Cardiac fibroblast (primary cell): Measurements from ENCODE around the gene MARK2.
"Not testable (repeated sequence)": the region's sequence is repeated elsewhere in the genome, so short reads cannot be mapped to it uniquely, and the experiment has no call there.

ENCODE experiments used
- DNase-seq, 2 donors: peaks; one replicate each; pipeline versions ENCODE4 v3.0.0 to v3.0.0-alpha.2; 2010; ENCODE audit warnings: low read depth in 2 of 2
- H3K4me3 ChIP-seq, 2 donors: replicated peaks in 1 of 2; 1 replicate in 1 of 2; 2 replicates in 1 of 2; pipeline ENCODE4 v1.5.1; 2011; ENCODE audit warnings: low read depth in 2 of 2, low read length in 2 of 2, mild to moderate bottlenecking in 2 of 2, moderate library complexity in 1 of 2
- TF ChIP-seq, protein P1 (sequence below): IDR thresholded peaks from one replicate; pipeline ENCODE4 v1.5.1; 2011; ENCODE audit warnings: low read depth, mild to moderate bottlenecking, low read length, inconsistent platforms

The MARK2 gene

DNA sequence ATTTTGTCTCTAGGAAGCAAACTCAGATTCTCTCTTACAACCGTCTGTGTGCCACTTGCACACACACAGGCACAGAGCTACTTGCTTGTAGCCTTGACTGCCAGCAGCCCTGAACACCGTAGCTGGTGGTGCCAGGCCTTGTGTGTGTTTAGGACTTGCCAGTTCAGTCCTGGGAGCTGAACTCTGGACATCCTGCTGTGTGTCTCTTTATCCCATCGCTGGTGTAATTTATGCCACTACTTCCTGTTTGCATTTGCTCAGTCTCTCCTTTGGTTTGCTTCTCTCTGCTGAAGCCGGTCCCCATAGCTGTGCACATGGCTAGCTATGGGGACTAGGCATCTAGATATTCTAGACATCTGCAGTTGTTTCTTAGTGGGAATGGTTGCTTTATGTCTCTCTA lies 24.0 kb downstream of the MARK2 start:
- no peak for DNase-seq
- TF ChIP-seq, protein P1, sequence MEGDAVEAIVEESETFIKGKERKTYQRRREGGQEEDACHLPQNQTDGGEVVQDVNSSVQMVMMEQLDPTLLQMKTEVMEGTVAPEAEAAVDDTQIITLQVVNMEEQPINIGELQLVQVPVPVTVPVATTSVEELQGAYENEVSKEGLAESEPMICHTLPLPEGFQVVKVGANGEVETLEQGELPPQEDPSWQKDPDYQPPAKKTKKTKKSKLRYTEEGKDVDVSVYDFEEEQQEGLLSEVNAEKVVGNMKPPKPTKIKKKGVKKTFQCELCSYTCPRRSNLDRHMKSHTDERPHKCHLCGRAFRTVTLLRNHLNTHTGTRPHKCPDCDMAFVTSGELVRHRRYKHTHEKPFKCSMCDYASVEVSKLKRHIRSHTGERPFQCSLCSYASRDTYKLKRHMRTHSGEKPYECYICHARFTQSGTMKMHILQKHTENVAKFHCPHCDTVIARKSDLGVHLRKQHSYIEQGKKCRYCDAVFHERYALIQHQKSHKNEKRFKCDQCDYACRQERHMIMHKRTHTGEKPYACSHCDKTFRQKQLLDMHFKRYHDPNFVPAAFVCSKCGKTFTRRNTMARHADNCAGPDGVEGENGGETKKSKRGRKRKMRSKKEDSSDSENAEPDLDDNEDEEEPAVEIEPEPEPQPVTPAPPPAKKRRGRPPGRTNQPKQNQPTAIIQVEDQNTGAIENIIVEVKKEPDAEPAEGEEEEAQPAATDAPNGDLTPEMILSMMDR, result no peak
- H3K4me3 ChIP-seq, result no peak overlapping the region

DNA sequence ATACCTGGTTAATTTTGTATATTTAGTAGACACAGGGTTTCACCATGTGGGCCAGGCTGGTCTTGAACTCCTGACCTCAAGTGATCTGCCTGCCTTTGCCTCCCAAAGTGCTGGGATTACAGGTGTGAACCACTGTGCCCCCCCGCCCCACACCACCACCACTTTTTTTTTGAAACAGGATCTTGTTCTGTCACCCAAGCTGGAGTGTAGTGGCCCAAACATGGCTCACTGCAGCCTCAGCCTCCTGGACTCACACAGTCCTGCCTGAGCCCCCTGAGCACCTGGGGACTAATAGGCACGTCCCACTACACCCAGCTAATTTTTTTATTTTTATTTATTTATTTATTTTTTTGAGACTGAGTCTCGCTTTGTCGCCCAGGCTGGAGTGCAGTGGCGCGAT lies 24.7 kb downstream of the MARK2 start:
- DNase-seq, H3K4me3 ChIP-seq: not testable (repeated sequence)

DNA sequence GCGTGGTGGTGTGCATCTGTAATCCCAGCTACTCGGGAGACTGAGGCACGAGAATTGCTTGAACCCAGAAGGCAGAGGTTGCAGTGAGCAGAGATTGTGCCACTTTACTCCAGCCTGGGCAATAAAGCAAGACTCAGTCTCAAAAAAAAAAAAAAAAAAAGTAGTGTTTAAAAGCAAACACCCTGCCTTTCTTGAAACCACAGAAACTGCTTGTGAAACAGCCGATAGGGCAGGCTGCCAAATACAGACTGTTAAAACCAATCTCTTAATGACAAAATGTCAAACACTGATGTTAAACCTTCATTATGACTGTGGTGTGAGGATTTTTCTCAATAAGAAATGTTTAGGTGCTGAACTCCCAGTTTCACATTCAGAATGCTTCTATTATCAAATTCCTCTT lies 27.3 kb downstream of the MARK2 start:
- TF ChIP-seq, protein P1, result no peak
- DNase-seq, result peak; percentile 51 to 77
- no peak overlapping the region for H3K4me3 ChIP-seq

DNA sequence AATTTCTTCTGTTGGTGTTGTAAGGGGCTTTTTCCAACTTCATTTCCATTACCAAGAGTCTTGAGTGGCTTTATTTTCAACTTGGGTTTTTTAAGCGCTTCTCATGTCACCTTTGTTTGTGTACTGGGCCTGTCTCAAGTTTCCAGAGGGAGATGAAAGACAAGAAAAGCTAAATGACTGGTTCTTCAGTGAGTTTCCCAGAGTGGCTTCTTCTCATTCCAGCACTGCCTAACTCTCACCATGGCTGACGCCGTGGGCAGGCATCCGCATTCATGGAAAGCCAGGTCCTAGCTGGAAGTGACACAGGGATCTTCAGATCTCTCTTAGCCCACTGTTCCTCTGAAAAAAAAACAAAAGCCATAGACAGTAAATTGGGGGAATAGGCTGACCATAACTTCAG lies 28.6 kb downstream of the MARK2 start:
- TF ChIP-seq, protein P1, result no peak
- DNase-seq, result no peak
- no peak overlapping the region for H3K4me3 ChIP-seq

DNA sequence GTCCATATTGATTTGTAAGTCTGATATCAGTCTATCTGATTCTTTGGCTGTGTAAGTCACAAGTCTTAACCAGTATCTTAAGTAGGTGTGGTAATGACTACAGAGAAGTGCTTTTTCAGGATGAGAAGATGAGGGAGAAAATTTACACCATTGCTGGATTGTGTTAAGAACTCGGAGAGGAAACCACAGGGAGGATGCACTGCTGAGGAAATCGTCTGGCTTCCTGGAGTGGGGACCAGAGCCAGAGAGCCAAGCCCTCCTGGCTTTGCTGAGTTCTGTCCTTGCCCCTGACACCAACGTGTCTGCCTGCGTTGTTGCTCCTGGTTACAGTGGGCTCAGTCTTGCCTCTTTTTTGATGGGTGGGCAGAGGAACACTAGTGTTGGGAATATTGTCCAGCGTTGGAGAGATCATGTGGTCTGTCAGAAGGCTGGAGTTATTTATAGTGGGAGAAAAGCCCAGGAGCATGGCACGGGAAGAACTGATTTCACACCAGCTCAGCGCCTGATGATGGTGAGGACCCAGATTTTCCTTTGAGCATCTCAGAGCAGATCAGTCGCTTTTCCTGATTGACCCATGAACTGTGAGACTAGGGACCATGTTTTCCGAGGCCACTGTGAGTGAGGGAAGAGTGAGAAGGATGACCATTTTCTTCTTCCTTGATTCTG lies 29.6 kb downstream of the MARK2 start:
- H3K4me3 ChIP-seq, result no peak overlapping the region
- DNase-seq, result no peak
- TF ChIP-seq, protein P1, result no peak

DNA sequence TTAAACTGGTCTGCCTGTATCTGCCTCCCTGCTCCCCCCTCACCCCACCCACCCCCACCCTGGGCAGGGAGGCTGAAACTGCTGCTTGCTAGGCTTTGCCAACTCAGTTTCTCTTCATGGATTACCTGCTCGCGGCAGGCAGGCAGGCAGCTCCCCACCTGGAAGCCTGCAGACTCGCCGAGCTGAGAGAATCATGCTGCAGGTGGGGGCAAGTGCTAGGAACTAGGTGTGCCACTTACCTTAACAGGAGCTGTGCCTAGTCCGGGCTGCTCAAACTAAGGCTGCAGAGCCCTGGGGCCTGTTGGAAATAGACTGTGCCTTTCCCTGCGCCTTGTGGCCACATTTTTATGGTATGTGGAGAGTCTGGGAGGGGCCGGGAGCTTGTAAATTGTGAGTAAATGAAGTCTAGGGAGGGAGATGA lies 30.3 kb downstream of the MARK2 start:
- no peak overlapping the region for H3K4me3 ChIP-seq
- DNase-seq, result no peak
- TF ChIP-seq, protein P1, result no peak

DNA sequence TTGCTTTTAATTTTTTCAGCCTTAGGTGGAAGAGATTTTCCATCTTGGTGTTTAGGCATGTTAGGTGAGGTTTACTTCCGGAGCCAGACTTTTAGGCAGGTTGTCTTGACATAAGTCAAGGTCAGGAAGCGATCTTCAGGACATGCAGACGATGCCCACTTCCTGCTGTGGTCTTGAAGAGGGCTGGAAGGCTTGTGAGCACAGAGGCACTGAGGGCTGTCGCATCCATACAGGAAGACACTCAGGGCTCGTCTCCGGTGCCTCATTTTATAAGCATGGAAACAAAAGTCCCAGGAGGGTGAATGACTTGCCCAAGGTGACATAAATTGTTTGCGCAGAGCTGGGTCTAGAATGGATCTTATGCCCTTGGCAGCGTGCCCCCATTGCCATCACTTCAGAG lies 30.8 kb downstream of the MARK2 start:
- TF ChIP-seq, protein P1, result no peak
- H3K4me3 ChIP-seq, result no peak overlapping the region
- DNase-seq, result no peak
